ENCODE data around the gene PALM3. TPM values are rescaled to one million over a fixed set of nuclear protein-coding genes. Genes with fewer than 3 reads are reported as not detected.

The PALM3 gene
- total and polyA plus RNA-seq, 4 donors = 1.7 to 27.3 (median 15.4) TPM

DNA sequence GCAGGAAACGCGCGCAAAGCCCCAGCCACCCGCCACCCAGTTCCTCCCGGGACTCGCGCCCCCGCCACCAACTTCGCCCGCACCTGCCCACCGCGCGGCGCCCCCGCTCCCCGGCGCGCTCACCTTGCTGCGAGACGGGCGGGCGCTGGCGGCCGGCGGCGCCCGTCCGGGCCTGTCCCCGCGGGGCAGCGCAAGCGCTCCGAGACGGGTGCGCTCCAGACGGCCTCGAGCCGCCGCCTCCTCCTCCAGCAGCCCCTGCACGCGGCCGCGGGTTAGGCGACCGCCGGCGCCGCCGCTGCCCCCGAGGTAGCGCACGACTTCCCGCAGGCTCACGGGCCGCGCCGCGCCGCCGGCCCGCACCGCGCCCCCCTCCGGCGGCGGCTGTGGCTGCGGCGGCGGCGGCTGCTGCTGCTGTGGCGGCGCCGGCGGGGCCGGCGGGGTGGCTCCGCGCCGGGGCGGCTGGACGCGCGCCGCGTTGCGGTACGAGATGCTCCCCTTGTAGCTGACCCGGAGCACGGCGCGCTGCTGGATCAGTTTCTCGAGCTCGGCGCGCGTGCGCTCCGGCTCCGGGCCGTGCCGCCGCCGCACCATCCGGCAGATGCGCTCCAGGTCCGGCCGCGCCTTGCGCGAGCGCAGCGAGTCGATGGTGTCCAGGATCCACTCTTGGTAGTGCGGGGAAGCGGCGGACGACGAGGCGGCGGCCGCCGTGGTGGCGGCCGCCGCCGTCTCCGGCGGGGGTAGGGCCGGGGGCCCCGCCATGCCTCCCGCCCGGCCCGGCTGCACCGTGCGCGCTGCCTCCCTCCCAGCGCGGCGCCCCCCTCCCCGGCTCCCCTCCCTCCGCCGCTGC, 28.0 kb upstream of the PALM3 start:
- peak in 2 of 6 donors; percentile 77 to 80 for DNase-seq (ENCODE audit: low read depth in 4 of 6, low spot score in 6 of 6)

DNA sequence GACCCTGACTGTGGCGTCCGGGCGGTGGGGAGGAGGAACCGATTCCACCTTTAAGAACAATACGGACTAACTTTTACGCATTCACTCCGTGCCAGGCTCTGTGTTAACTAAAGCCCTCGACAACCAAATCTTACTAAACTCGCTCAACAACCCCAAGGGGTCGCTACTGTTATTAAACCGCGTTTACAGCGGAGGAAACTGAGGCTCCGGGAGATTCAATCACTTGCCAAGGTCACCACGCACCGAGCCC, 27.5 kb upstream of the PALM3 start:
- DNase-seq (ENCODE audit: low read depth in 4 of 6, low spot score in 6 of 6) = peak in 2 of 6 donors; percentile 53 to 69
- no peak overlapping the region for H3K27ac ChIP-seq (ENCODE audit: low read depth, low read length)
- H3K36me3 ChIP-seq (ENCODE audit: control insufficient read depth, insufficient read depth, low read length) = peaks cover 33% of the 10 kb centered on the region
- no peaks in the 10 kb centered on the region for H3K9me3 ChIP-seq (ENCODE audit: control insufficient read depth, insufficient read depth, low read length)
- H3K4me1 ChIP-seq (ENCODE audit: control insufficient read depth, insufficient read depth, low read length) = peaks cover 20% of the 10 kb centered on the region
- no peaks in the 10 kb centered on the region for H3K27me3 ChIP-seq (ENCODE audit: control insufficient read depth, insufficient read depth, low read length)
- 6% methylated on average over 16 of the region's 16 CpGs for WGBS (ENCODE audit: insufficient coverage)
- H3K4me3 ChIP-seq (ENCODE audit: low read depth, low read length) = peak overlapping the region; percentile 19

More for the DNA sequence above, 28.0 kb upstream of the PALM3 start:
- Histone ChIP-seq H3K4me3 (ENCODE audit: low read depth, low read length) (peak overlapping the region; percentile 48), H3K4me1 (ENCODE audit: control insufficient read depth, insufficient read depth, low read length) (peaks cover 20% of the 10 kb centered on the region), H3K27me3 (ENCODE audit: control insufficient read depth, insufficient read depth, low read length) (no peaks in the 10 kb centered on the region), H3K27ac (ENCODE audit: low read depth, low read length) (no peak overlapping the region), H3K9me3 (ENCODE audit: control insufficient read depth, insufficient read depth, low read length) (no peaks in the 10 kb centered on the region), H3K36me3 (ENCODE audit: control insufficient read depth, insufficient read depth, low read length) (peaks cover 33% of the 10 kb centered on the region)
- under 1% methylated on average over 124 of the region's 142 CpGs for WGBS (ENCODE audit: insufficient coverage)

DNA sequence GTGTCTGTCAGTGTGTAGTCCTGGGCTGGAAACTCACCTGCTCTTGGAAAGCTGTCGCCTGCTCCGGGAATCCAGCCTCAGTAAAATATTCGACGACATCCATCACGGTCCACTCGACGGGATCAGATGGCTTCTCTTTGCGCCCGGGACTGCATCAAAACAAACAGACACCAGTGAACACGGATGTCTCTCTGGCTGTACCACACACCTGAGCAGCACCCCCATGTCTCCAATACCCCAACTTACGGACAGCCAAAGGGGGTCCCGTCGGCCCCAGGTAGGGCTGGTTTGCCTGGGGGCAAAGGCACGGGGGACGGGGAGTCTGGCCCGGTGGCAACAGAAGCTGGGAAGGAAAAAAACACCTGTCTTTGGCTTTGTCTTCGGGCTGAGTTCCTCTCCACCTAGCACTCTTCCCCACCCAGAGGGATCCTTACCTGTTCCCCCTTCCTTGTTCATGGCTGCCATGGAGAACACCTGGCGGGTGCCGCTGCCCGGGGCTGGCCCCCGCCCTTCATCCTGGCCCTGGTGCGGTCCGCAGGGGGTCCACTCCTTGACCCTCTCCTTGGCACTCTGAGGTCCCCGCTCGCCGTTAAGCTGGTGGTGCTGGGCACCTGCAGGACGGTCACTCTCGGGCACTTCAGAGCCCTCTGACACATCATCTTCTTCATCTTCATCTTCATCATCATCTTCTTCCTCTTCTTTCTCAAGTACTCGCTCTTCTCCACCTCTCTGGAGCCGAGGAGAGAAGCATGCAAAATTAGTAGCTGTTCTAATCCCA, 26.9 kb upstream of the PALM3 start:
- Histone ChIP-seq H3K9me3 (ENCODE audit: control insufficient read depth, insufficient read depth, low read length) (no peaks in the 10 kb centered on the region), H3K27me3 (ENCODE audit: control insufficient read depth, insufficient read depth, low read length) (no peaks in the 10 kb centered on the region), H3K4me3 (ENCODE audit: low read depth, low read length) (peak overlapping the region; percentile 19), H3K27ac (ENCODE audit: low read depth, low read length) (no peak overlapping the region), H3K36me3 (ENCODE audit: control insufficient read depth, insufficient read depth, low read length) (peaks cover 38% of the 10 kb centered on the region), H3K4me1 (ENCODE audit: control insufficient read depth, insufficient read depth, low read length) (peaks cover 20% of the 10 kb centered on the region)
- 80% methylated on average over 26 of the region's 30 CpGs for WGBS (ENCODE audit: insufficient coverage)
- DNase-seq (ENCODE audit: low read depth in 4 of 6, low spot score in 6 of 6) = no peak

DNA sequence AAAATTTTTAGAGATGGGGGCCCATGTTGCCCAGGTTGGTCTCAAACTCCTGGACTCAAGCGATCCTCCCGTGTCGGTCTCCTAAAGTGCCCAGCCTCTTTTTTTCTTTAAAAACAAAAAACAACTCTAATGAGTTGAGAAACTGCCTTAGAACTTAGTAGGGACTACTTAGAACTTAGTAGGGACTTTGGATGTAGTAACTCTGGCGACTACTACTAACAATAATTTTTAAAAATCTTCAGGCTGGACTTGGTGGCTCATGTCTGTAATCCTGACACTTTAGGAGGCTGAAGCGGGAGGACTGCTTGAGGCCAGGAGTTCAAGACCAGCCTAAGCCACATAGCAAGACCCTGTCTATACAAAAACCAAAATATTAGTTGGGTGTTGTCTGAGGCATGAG, 24.2 kb upstream of the PALM3 start:
- Histone ChIP-seq H3K27ac (ENCODE audit: low read depth, low read length) (no peak overlapping the region), H3K4me1 (ENCODE audit: control insufficient read depth, insufficient read depth, low read length) (peaks cover 20% of the 10 kb centered on the region), H3K36me3 (ENCODE audit: control insufficient read depth, insufficient read depth, low read length) (peaks cover 42% of the 10 kb centered on the region), H3K4me3 (ENCODE audit: low read depth, low read length) (no peak overlapping the region), H3K9me3 (ENCODE audit: control insufficient read depth, insufficient read depth, low read length) (no peaks in the 10 kb centered on the region), H3K27me3 (ENCODE audit: control insufficient read depth, insufficient read depth, low read length) (no peaks in the 10 kb centered on the region)
- no peak for DNase-seq (ENCODE audit: low read depth in 4 of 6, low spot score in 6 of 6)
- no CpG with 5 or more reads among the region's 5 CpGs for WGBS (ENCODE audit: insufficient coverage)

DNA sequence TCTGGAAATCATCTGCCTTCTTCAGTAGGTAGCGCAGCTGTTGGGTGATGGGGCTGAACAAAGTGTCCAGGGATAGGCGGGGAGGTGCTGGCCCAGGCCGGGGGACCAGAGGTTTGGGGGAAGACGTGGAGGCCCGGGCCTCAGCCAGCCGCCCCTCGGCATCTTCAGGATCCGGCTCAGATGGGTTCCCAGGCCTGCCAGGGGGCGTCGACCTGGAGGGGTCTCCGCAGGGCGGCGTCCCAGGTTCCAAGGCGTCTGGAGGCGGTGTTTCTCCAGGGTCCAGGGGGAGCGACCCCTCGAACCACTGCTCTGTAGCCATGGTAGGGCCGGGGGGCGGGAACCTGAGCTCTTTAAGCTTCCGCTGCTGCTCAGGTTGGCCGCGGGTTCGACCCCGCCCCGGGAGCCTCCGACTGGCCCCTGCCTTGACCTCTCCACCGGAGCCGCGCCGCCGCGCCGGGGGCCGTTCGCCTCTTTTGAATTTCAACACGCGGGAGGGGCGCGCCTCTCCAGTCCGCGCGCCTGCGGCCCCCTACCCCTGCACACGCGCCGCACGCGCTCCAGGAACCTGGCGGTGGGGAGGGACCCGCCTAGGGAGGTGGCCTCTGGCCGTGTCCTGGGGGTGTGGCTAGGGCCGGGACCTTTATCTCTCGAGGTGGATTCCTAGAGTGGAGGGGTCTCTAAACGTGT, 23.6 kb upstream of the PALM3 start, which contains the start of gene C19orf67:
C19orf67 (minus strand) TSS at position 475 of the 687 bp plus-strand sequence; CDS start at position 319, 156 bp downstream.
- Histone ChIP-seq H3K9me3 (ENCODE audit: control insufficient read depth, insufficient read depth, low read length) (no peaks in the 10 kb centered on the region), H3K27ac (ENCODE audit: low read depth, low read length) (no peak within 1 kb of the TSS), H3K4me1 (ENCODE audit: control insufficient read depth, insufficient read depth, low read length) (peaks cover 26% of the 10 kb centered on the region), H3K27me3 (ENCODE audit: control insufficient read depth, insufficient read depth, low read length) (no peaks in the 10 kb centered on the region), H3K4me3 (ENCODE audit: low read depth, low read length) (no peak within 1 kb of the TSS), H3K36me3 (ENCODE audit: control insufficient read depth, insufficient read depth, low read length) (peaks cover 42% of the 10 kb centered on the region)
- DNase-seq (ENCODE audit: low read depth in 4 of 6, low spot score in 6 of 6) = no peak
- 38% methylated on average over 51 of the region's 54 CpGs for WGBS (ENCODE audit: insufficient coverage)

GRCh38 chr19:14082675-14082960, 20.7 kb upstream of the PALM3 start:
- Histone ChIP-seq H3K4me3 (ENCODE audit: low read depth, low read length) (no peak overlapping the region), H3K27ac (ENCODE audit: low read depth, low read length) (no peak overlapping the region), H3K27me3 (ENCODE audit: control insufficient read depth, insufficient read depth, low read length) (no peaks in the 10 kb centered on the region), H3K9me3 (ENCODE audit: control insufficient read depth, insufficient read depth, low read length) (no peaks in the 10 kb centered on the region), H3K36me3 (ENCODE audit: control insufficient read depth, insufficient read depth, low read length) (peaks cover 27% of the 10 kb centered on the region), H3K4me1 (ENCODE audit: control insufficient read depth, insufficient read depth, low read length) (peaks cover 22% of the 10 kb centered on the region)
- no peak for DNase-seq (ENCODE audit: low read depth in 4 of 6, low spot score in 6 of 6)
- WGBS (ENCODE audit: insufficient coverage) = 0% methylated on average over 1 of the region's 1 CpG

GRCh38 chr19:14081797-14082674, 20.2 kb upstream of the PALM3 start:
- Histone ChIP-seq H3K27ac (ENCODE audit: low read depth, low read length) (peak overlapping the region; percentile 85), H3K27me3 (ENCODE audit: control insufficient read depth, insufficient read depth, low read length) (no peaks in the 10 kb centered on the region), H3K4me1 (ENCODE audit: control insufficient read depth, insufficient read depth, low read length) (peaks cover 22% of the 10 kb centered on the region), H3K36me3 (ENCODE audit: control insufficient read depth, insufficient read depth, low read length) (peaks cover 21% of the 10 kb centered on the region), H3K9me3 (ENCODE audit: control insufficient read depth, insufficient read depth, low read length) (no peaks in the 10 kb centered on the region), H3K4me3 (ENCODE audit: low read depth, low read length) (peak overlapping the region; percentile 87)
- no peak for DNase-seq (ENCODE audit: low read depth in 4 of 6, low spot score in 6 of 6)
- WGBS (ENCODE audit: insufficient coverage) = 21% methylated on average over 21 of the region's 24 CpGs

- 0% methylated on average over 48 of the region's 50 CpGs for WGBS (ENCODE audit: insufficient coverage)
- Histone ChIP-seq H3K27ac (ENCODE audit: low read depth, low read length) (peak overlapping the region; percentile 85), H3K4me3 (ENCODE audit: low read depth, low read length) (peak overlapping the region; percentile 87), H3K36me3 (ENCODE audit: control insufficient read depth, insufficient read depth, low read length) (peaks cover 18% of the 10 kb centered on the region), H3K9me3 (ENCODE audit: control insufficient read depth, insufficient read depth, low read length) (no peaks in the 10 kb centered on the region), H3K27me3 (ENCODE audit: control insufficient read depth, insufficient read depth, low read length) (no peaks in the 10 kb centered on the region), H3K4me1 (ENCODE audit: control insufficient read depth, insufficient read depth, low read length) (peaks cover 22% of the 10 kb centered on the region)
- peak; percentile 98 to 100 (median 100) for DNase-seq (ENCODE audit: low read depth in 4 of 6, low spot score in 6 of 6)
Measured at GRCh38 chr19:14080887-14081796, 19.3 kb upstream of the PALM3 start.

Measured in spinal cord (tissue), 10 donors.